Omental fat pad (tissue), 4 donors: ENCODE measurements around the gene TEPSIN. TPM values are rescaled to one million over a fixed set of nuclear protein-coding genes. Genes with fewer than 3 reads are reported as not detected.

ENCODE experiments used
- ATAC-seq: fragments of 150-250 bp; one replicate; pipeline ENCODE4 v1.9.1; 2016; ENCODE audit warnings: mild to moderate bottlenecking, moderate library complexity; ENCODE audit not compliant: low FRiP score
- DNase-seq: peaks from one replicate; pipeline ENCODE4 v3.0.0-alpha.2; 2019; ENCODE audit warnings: low spot score
- total RNA-seq, 4 donors: library from RNA; depleted of rRNA; stranded (reverse); fragments of >200 nt; gene quantifications; one replicate each; pipeline ENCODE4 v1.1.0, GENCODE V29; 2016
- TF ChIP-seq, protein P1 (sequence below), 3 donors: fragments of 450-650 bp; IDR thresholded peaks; one replicate each; pipeline ENCODE4 v1.5.1; 2016 to 2017; ENCODE audit warnings: antibody characterized with exemption in 3 of 3, mild to moderate bottlenecking in 3 of 3, moderate library complexity in 2 of 3

Gene TEPSIN
- total RNA-seq, 4 donors from 2014 or later: 15.1 to 56.1 (median 33.2) TPM

DNA sequence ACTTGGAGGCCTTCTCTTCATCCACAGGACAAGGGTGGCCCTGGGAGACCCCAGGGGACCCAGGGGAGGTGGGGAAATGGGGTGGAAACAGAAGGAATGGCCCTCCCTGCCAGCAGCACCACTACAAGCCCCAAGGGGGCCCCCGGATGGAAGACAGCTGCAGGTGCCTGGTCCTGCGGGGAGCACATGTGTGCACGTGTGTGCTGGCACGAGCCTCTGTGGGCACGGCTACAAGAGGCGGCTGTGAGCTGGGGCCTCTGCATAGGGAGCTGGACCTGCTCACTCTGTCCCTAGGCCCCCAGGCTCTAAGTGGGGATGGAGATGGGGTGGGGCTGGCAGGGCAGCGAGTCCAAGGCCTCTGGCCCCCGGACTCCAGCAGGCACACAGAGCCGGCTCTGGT is 59.6 kb downstream of the TEPSIN start:
- TF ChIP-seq, protein P1, sequence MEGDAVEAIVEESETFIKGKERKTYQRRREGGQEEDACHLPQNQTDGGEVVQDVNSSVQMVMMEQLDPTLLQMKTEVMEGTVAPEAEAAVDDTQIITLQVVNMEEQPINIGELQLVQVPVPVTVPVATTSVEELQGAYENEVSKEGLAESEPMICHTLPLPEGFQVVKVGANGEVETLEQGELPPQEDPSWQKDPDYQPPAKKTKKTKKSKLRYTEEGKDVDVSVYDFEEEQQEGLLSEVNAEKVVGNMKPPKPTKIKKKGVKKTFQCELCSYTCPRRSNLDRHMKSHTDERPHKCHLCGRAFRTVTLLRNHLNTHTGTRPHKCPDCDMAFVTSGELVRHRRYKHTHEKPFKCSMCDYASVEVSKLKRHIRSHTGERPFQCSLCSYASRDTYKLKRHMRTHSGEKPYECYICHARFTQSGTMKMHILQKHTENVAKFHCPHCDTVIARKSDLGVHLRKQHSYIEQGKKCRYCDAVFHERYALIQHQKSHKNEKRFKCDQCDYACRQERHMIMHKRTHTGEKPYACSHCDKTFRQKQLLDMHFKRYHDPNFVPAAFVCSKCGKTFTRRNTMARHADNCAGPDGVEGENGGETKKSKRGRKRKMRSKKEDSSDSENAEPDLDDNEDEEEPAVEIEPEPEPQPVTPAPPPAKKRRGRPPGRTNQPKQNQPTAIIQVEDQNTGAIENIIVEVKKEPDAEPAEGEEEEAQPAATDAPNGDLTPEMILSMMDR (IDR thresholded peaks at IDR 0.05): no peak
- ATAC-seq (no peak), DNase-seq (no peak)

Other genes starting within 250 kb of the TEPSIN start
- 10 to 100 TPM; 13.5 to 23.2 (median 16.8) TPM for gene CHMP6, start 247.2 kb downstream of the TEPSIN start, total RNA-seq
- 10 to 100 TPM; 15.9 to 50.2 (median 36.4) TPM for gene BAIAP2, start 203.9 kb downstream of the TEPSIN start, total RNA-seq
- gene PVALEF, start 73.5 kb downstream of the TEPSIN start, total RNA-seq: not detected
- gene AATK, start 72.8 kb downstream of the TEPSIN start, total RNA-seq: 1 to 10 TPM; 1.3 to 6.0 (median 3.1) TPM
- gene CEP131, start 16.1 kb downstream of the TEPSIN start, total RNA-seq: 10 to 100 TPM in 1 of 4 donors, 1 to 10 TPM in 3; 3.0 to 11.5 (median 5.6) TPM
- gene NDUFAF8, start 263 bp upstream of the TEPSIN start, total RNA-seq: 10 to 100 TPM; 28.7 to 56.7 (median 37.5) TPM
- 100 to 1,000 TPM in 1 of 4 donors, 10 to 100 TPM in 3; 61.2 to 126 (median 75.6) TPM for gene SLC38A10, start 56.3 kb upstream of the TEPSIN start, total RNA-seq
- 10 to 100 TPM in 1 of 4 donors, 1 to 10 TPM in 3; 4.8 to 20.8 (median 7.1) TPM for gene BAHCC1, start 156.4 kb upstream of the TEPSIN start, total RNA-seq